SIG-M5 treated with dmso at 0.1 percent for 504 hours (cell line): Measurements from ENCODE around the gene LARGE1.
A peak's percentile ranks its signal among the peaks of the same experiment; 100 is the strongest.

Source experiments
- DNase-seq: peaks from one replicate; lab custom pipeline; 2025; ENCODE audit not compliant: unreplicated experiment; lab: John Stamatoyannopoulos, UW

Gene LARGE1

GRCh38 chr22:33537059-33537458 is 383.2 kb downstream of the LARGE1 start:
- no peak for DNase-seq

GRCh38 chr22:33535937-33536875 is 384.1 kb downstream of the LARGE1 start:
- DNase-seq = no peak

- DNase-seq = no peak
These were observed 390.7 kb downstream of the LARGE1 start for GRCh38 chr22:33529424-33530113.

GRCh38 chr22:33528183-33528582 is 392.1 kb downstream of the LARGE1 start:
- DNase-seq = no peak

- no peak for DNase-seq
These were observed 393.7 kb downstream of the LARGE1 start for GRCh38 chr22:33526434-33527107.

GRCh38 chr22:33524511-33525260 is 395.6 kb downstream of the LARGE1 start:
- no peak for DNase-seq

- no peak for DNase-seq
These were observed 398.2 kb downstream of the LARGE1 start for GRCh38 chr22:33521879-33522665.

- no peak for DNase-seq
These were observed 399.1 kb downstream of the LARGE1 start for GRCh38 chr22:33520904-33521780.

GRCh38 chr22:33519974-33520903 is 400.0 kb downstream of the LARGE1 start:
- no peak for DNase-seq

GRCh38 chr22:33519071-33519973 is 401.0 kb downstream of the LARGE1 start:
- DNase-seq = peak; percentile 18

GRCh38 chr22:33518405-33518804 is 401.9 kb downstream of the LARGE1 start:
- no peak for DNase-seq

GRCh38 chr22:33515795-33516194 is 404.5 kb downstream of the LARGE1 start:
- DNase-seq = no peak

GRCh38 chr22:33513388-33514338 is 406.6 kb downstream of the LARGE1 start:
- no peak for DNase-seq

- DNase-seq = no peak
These were observed 407.4 kb downstream of the LARGE1 start for GRCh38 chr22:33512908-33513307.

GRCh38 chr22:33510429-33510904 is 409.8 kb downstream of the LARGE1 start:
- DNase-seq = no peak
